ENCODE measurements around the gene PSMG4.

The PSMG4 gene

GRCh38 chr6:3291346-3291745 lies 32.6 kb downstream of the PSMG4 start:
- no peak for DNase-seq

GRCh38 chr6:3291987-3292386 lies 33.2 kb downstream of the PSMG4 start:
- no peak for DNase-seq

GRCh38 chr6:3292431-3293197 lies 33.9 kb downstream of the PSMG4 start:
- no peak for DNase-seq

- no peak for DNase-seq
Observed at GRCh38 chr6:3293271-3294155, 34.8 kb downstream of the PSMG4 start.

- no peak for DNase-seq
Observed at GRCh38 chr6:3294396-3294795, 35.6 kb downstream of the PSMG4 start.

- no peak for DNase-seq
Observed at GRCh38 chr6:3294921-3295871, 36.4 kb downstream of the PSMG4 start.

GRCh38 chr6:3296078-3296477 lies 37.3 kb downstream of the PSMG4 start:
- DNase-seq = no peak

- DNase-seq = no peak
Observed at GRCh38 chr6:3296537-3296936, 37.8 kb downstream of the PSMG4 start.

GRCh38 chr6:3297006-3297405 lies 38.3 kb downstream of the PSMG4 start:
- no peak for DNase-seq

GRCh38 chr6:3297909-3298308 lies 39.2 kb downstream of the PSMG4 start:
- DNase-seq = no peak

- DNase-seq = no peak
Observed at GRCh38 chr6:3299221-3299620, 40.5 kb downstream of the PSMG4 start.

GRCh38 chr6:3301506-3301905 lies 42.8 kb downstream of the PSMG4 start:
- DNase-seq = no peak

GRCh38 chr6:3303795-3304411 lies 45.2 kb downstream of the PSMG4 start:
- DNase-seq = no peak

GRCh38 chr6:3304500-3305215 lies 45.9 kb downstream of the PSMG4 start:
- DNase-seq = no peak

- no peak for DNase-seq
Observed at GRCh38 chr6:3305216-3305565, 46.4 kb downstream of the PSMG4 start.

GRCh38 chr6:3305831-3306230 lies 47.1 kb downstream of the PSMG4 start:
- DNase-seq = no peak

GRCh38 chr6:3306848-3307247 lies 48.1 kb downstream of the PSMG4 start:
- no peak for DNase-seq

- DNase-seq = no peak
Observed at GRCh38 chr6:3307436-3307835, 48.7 kb downstream of the PSMG4 start.

- DNase-seq = no peak
Observed at GRCh38 chr6:3308106-3308505, 49.4 kb downstream of the PSMG4 start.

- no peak for DNase-seq
Observed at GRCh38 chr6:3309391-3310050, 50.8 kb downstream of the PSMG4 start.

- DNase-seq = no peak
Observed at GRCh38 chr6:3310051-3310448, 51.3 kb downstream of the PSMG4 start.

Measured in T-helper 2 cell (primary cell).